Sigmoid colon (tissue), 7 donors: ENCODE data around the gene CAPRIN1. TPM values are rescaled to one million over a fixed set of nuclear protein-coding genes. Genes with fewer than 3 reads are reported as not detected.

Source experiments
- DNase-seq: peaks from one replicate; pipeline ENCODE4 v3.0.0-alpha.2; 2019
- H3K27ac ChIP-seq, 4 donors: fragments of 200-600 bp; sonication (generic); one replicate each; pipeline ENCODE4 v1.5.1; 2016 to 2019; ENCODE audit warnings: mild to moderate bottlenecking in 1 of 4
- H3K27me3 ChIP-seq, 3 donors: fragments of 200-600 bp; sonication (generic); one replicate each; pipeline ENCODE4 v1.5.1; 2019; ENCODE audit warnings: mild to moderate bottlenecking in 1 of 3
- H3K36me3 ChIP-seq, 4 donors: fragments of 200-600 bp; sonication (generic); one replicate each; pipeline ENCODE4 v1.5.1; 2016 to 2019
- H3K4me1 ChIP-seq, 4 donors: fragments of 200-600 bp; sonication (generic); one replicate each; pipeline ENCODE4 v1.5.1; 2017 to 2019
- H3K4me3 ChIP-seq, 4 donors: fragments of 200-600 bp; sonication (generic); one replicate each; pipeline ENCODE4 v1.5.1; 2017 to 2019; ENCODE audit warnings: mild to moderate bottlenecking in 2 of 4, moderate library complexity in 1 of 4
- H3K9me3 ChIP-seq, 4 donors: fragments of 200-600 bp in 3 of 4; sonication (generic) in 3 of 4; one replicate each; pipeline versions ENCODE4 v1.5.1 to v1.6.1; 2013 to 2019
- EP300 ChIP-seq, 4 donors: sonication (generic); formaldehyde crosslinking; IDR thresholded peaks; one replicate each; pipeline ENCODE4 v1.6.1; 2017; ENCODE audit warnings: antibody characterized with exemption in 4 of 4
- POLR2A ChIP-seq, 2 donors: fragments of 450-650 bp; IDR thresholded peaks; one replicate each; pipeline ENCODE4 v1.6.1; 2016; ENCODE audit warnings: antibody characterized with exemption in 2 of 2, mild to moderate bottlenecking in 2 of 2, moderate library complexity in 2 of 2
- POLR2AphosphoS5 ChIP-seq, 4 donors: sonication (generic); formaldehyde crosslinking; IDR thresholded peaks; one replicate each; pipeline ENCODE4 v1.6.1; 2017; ENCODE audit warnings: antibody characterized with exemption in 4 of 4
- WGBS, 2 donors: extraction: QIAGEN DNeasy Blood & Tissue Kit; methylation state at CpG; one replicate each; pipeline ENCODE4 v1.1.7; 2013; 5-methylcytosine and 5-hydroxymethylcytosine counted together
- intact Hi-C: fragments of 100-400 bp; cut with DNase I; formaldehyde crosslinking; loops from one replicate; pipeline ENCODE4 v1.15.1; 2023
- polyA plus RNA-seq, 3 donors: library from polyadenylated mRNA; stranded (reverse); fragments of 200-250 nt; gene quantifications; one replicate each; pipeline ENCODE4 v1.2.3, GENCODE V29; 2013
- total RNA-seq, 4 donors: library from RNA; depleted of rRNA; stranded (reverse); fragments of >200 nt; gene quantifications; one replicate each; pipeline ENCODE4 v1.1.0, GENCODE V29; 2016
- TF ChIP-seq, protein P1 (sequence below), 4 experiments: fragments of 450-650 bp in 3 of 4; fragments of 200-600 bp in 1 of 4; IDR thresholded peaks; one replicate each; pipeline ENCODE4 v1.5.1; 2016 to 2019; ENCODE audit warnings: antibody characterized with exemption in 4 of 4, mild to moderate bottlenecking in 3 of 4, moderate library complexity in 2 of 4
- donor health status: healthy with polysubstance abuse.
- donor health status: Bipolar disorder and iron deficiency.
- donor health status: healthy.

CAPRIN1 gene
- total and polyA plus RNA-seq, 7 donors: 63.1 to 118 (median 107) TPM

GRCh38 chr11:34012734-34013133 is 38.8 kb upstream of the CAPRIN1 start:
- WGBS, 2 donors: 97 to 100% methylated on average over 1 of the region's 1 CpG
- H3K4me3 ChIP-seq: no peak overlapping the region
- H3K4me1 ChIP-seq: no peaks in the 10 kb centered on the region
- intact Hi-C loops: no loop called here
- DNase-seq: no peak
- TF ChIP-seq, protein P1, sequence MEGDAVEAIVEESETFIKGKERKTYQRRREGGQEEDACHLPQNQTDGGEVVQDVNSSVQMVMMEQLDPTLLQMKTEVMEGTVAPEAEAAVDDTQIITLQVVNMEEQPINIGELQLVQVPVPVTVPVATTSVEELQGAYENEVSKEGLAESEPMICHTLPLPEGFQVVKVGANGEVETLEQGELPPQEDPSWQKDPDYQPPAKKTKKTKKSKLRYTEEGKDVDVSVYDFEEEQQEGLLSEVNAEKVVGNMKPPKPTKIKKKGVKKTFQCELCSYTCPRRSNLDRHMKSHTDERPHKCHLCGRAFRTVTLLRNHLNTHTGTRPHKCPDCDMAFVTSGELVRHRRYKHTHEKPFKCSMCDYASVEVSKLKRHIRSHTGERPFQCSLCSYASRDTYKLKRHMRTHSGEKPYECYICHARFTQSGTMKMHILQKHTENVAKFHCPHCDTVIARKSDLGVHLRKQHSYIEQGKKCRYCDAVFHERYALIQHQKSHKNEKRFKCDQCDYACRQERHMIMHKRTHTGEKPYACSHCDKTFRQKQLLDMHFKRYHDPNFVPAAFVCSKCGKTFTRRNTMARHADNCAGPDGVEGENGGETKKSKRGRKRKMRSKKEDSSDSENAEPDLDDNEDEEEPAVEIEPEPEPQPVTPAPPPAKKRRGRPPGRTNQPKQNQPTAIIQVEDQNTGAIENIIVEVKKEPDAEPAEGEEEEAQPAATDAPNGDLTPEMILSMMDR (IDR thresholded peaks at IDR 0.05): no peak
- TF ChIP-seq POLR2AphosphoS5 (IDR thresholded peaks at IDR 0.05) (no peak), POLR2A (IDR thresholded peaks at IDR 0.05) (no peak)
- H3K27me3 ChIP-seq: no peaks in the 10 kb centered on the region
- H3K36me3 ChIP-seq: no peaks in the 10 kb centered on the region
- H3K27ac ChIP-seq: no peak overlapping the region
- no peaks in the 10 kb centered on the region for H3K9me3 ChIP-seq

GRCh38 chr11:34013898-34014571 is 37.5 kb upstream of the CAPRIN1 start:
- Histone ChIP-seq H3K9me3 (no peaks in the 10 kb centered on the region), H3K27me3 (no peaks in the 10 kb centered on the region), H3K4me3 (no peak overlapping the region), H3K36me3 (no peaks in the 10 kb centered on the region), H3K27ac (no peak overlapping the region), H3K4me1 (no peaks in the 10 kb centered on the region)
- 28 to 67% methylated on average over 4 of the region's 4 CpGs for WGBS, 2 donors
- intact Hi-C loops: no loop called here
- no peak for DNase-seq
- TF ChIP-seq, protein P1 (IDR thresholded peaks at IDR 0.05): no peak
- no peak for TF ChIP-seq POLR2AphosphoS5 (IDR thresholded peaks at IDR 0.05)
- no peak for TF ChIP-seq EP300 (IDR thresholded peaks at IDR 0.05)
- TF ChIP-seq POLR2A (IDR thresholded peaks at IDR 0.05): no peak

GRCh38 chr11:34021977-34022735 is 29.4 kb upstream of the CAPRIN1 start:
- Histone ChIP-seq H3K27me3 (no peaks in the 10 kb centered on the region), H3K27ac (no peak overlapping the region), H3K9me3 (peaks cover 0 to 5% (median 4%) of the 10 kb centered on the region in 4 donors), H3K4me3 (no peak overlapping the region), H3K4me1 (no peaks in the 10 kb centered on the region), H3K36me3 (no peaks in the 10 kb centered on the region)
- no peak for DNase-seq
- WGBS, 2 donors: 90 to 91% methylated on average over 3 of the region's 3 CpGs
- intact Hi-C loops: no loop called here
- TF ChIP-seq, protein P1 (IDR thresholded peaks at IDR 0.05): no peak
- no peak for TF ChIP-seq EP300 (IDR thresholded peaks at IDR 0.05)
- TF ChIP-seq POLR2AphosphoS5 (IDR thresholded peaks at IDR 0.05): no peak
- TF ChIP-seq POLR2A (IDR thresholded peaks at IDR 0.05): no peak

DNA sequence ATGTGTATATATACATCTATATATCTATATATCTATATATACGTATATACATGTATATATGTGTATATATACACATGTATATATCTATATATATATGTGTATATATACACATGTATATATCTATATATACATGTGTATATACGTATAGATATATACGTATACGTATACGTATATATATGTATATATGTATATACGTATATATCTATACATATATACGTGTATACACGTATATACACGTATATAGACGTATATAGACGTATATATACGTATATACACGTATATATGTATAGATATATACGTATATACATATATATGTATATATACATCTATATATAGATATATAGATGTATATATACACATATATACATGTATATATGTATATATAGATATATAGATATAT is 25.1 kb upstream of the CAPRIN1 start:
- H3K4me3 ChIP-seq: no peak overlapping the region
- no peak for DNase-seq
- H3K4me1 ChIP-seq: no peaks in the 10 kb centered on the region
- TF ChIP-seq, protein P1 (IDR thresholded peaks at IDR 0.05): no peak
- TF ChIP-seq POLR2A (IDR thresholded peaks at IDR 0.05): no peak
- no peak for TF ChIP-seq POLR2AphosphoS5 (IDR thresholded peaks at IDR 0.05)
- TF ChIP-seq EP300 (IDR thresholded peaks at IDR 0.05): no peak
- H3K27me3 ChIP-seq: no peaks in the 10 kb centered on the region
- H3K9me3 ChIP-seq: peaks cover 0 to 5% (median 4%) of the 10 kb centered on the region in 4 donors
- H3K36me3 ChIP-seq: no peaks in the 10 kb centered on the region
- no peak overlapping the region for H3K27ac ChIP-seq
- intact Hi-C loops: no loop called here
- WGBS, 2 donors: 90 to 92% methylated on average over 14 of the region's 14 CpGs
